HEK293 (cell line): Measurements from ENCODE around the gene PAX3.
A peak's percentile ranks its signal among the peaks of the same experiment; 100 is the strongest.

Experiments used
- KLF8 ChIP-seq: fragments of 450-650 bp; formaldehyde crosslinking; IDR thresholded peaks from 2 replicates; pipeline ENCODE4 v1.5.1; 2016; ENCODE audit warnings: missing biosample characterization, missing genetic modification characterization
- SP2 ChIP-seq: fragments of 450-650 bp; formaldehyde crosslinking; IDR thresholded peaks from 2 replicates; pipeline ENCODE4 v1.5.1; 2016; ENCODE audit warnings: missing biosample characterization, missing genetic modification characterization
- TRIM28 ChIP-seq: IDR thresholded peaks from 2 replicates; pipeline ENCODE4 v1.6.1; 2011; ENCODE audit warnings: low read length, control low read depth, borderline replicate concordance
- WT1 ChIP-seq: fragments of 450-650 bp; formaldehyde crosslinking; IDR thresholded peaks from 2 replicates; pipeline ENCODE4 v1.5.1; 2016; ENCODE audit warnings: missing biosample characterization, missing genetic modification characterization
- ZBTB20 ChIP-seq: fragments of 450-650 bp; formaldehyde crosslinking; IDR thresholded peaks from 2 replicates; pipeline ENCODE4 v1.5.1; 2016; ENCODE audit warnings: missing biosample characterization, missing genetic modification characterization
- ZEB2 ChIP-seq: fragments of 450-650 bp; formaldehyde crosslinking; IDR thresholded peaks from 2 replicates; pipeline ENCODE4 v1.5.1; 2016; ENCODE audit warnings: missing biosample characterization, missing genetic modification characterization
- ZNF19 ChIP-seq: fragments of 450-650 bp; formaldehyde crosslinking; IDR thresholded peaks from 2 replicates; pipeline ENCODE4; 2016; ENCODE audit warnings: missing biosample characterization, missing genetic modification characterization, low read depth
- ZNF202 ChIP-seq: fragments of 450-650 bp; formaldehyde crosslinking; IDR thresholded peaks from 2 replicates; pipeline ENCODE4 v1.5.1; 2016; ENCODE audit warnings: missing biosample characterization, missing genetic modification characterization, borderline replicate concordance
- ZNF561 ChIP-seq: fragments of 450-650 bp; IDR thresholded peaks from 2 replicates; pipeline ENCODE4 v1.5.1; 2018; ENCODE audit warnings: missing biosample characterization, missing genetic modification characterization, borderline replicate concordance
- ZSCAN16 ChIP-seq: fragments of 450-650 bp; formaldehyde crosslinking; IDR thresholded peaks from 2 replicates; pipeline ENCODE4 v1.5.1; 2016; ENCODE audit warnings: missing biosample characterization, missing genetic modification characterization
- ZSCAN23 ChIP-seq: fragments of 450-650 bp; formaldehyde crosslinking; IDR thresholded peaks from 2 replicates; pipeline ENCODE4 v1.5.1; 2016; ENCODE audit warnings: missing biosample characterization, missing genetic modification characterization
- TF ChIP-seq, protein P1 (sequence below): fragments of 450-650 bp; formaldehyde crosslinking; IDR thresholded peaks from 2 replicates; pipeline ENCODE4 v1.5.1; 2016; ENCODE audit warnings: missing biosample characterization, missing genetic modification characterization
- TF ChIP-seq, protein P2 (sequence below): fragments of 450-650 bp; formaldehyde crosslinking; IDR thresholded peaks from 2 replicates; pipeline ENCODE4 v1.5.1; 2016; ENCODE audit warnings: missing biosample characterization, missing genetic modification characterization
- TF ChIP-seq, protein P3 (sequence below): fragments of 450-650 bp; formaldehyde crosslinking; IDR thresholded peaks from 2 replicates; pipeline ENCODE4 v1.5.1; 2016; ENCODE audit warnings: missing biosample characterization, missing genetic modification characterization
- TF ChIP-seq, protein P4 (sequence below): fragments of 450-650 bp; formaldehyde crosslinking; IDR thresholded peaks from 2 replicates; pipeline ENCODE4 v1.5.1; 2016; ENCODE audit warnings: missing biosample characterization, missing genetic modification characterization
- TF ChIP-seq, protein P5 (sequence below): fragments of 450-650 bp; formaldehyde crosslinking; IDR thresholded peaks from 2 replicates; pipeline ENCODE4 v1.5.1; 2016; ENCODE audit warnings: missing biosample characterization, missing genetic modification characterization
- TF ChIP-seq, protein P6 (sequence below): fragments of 450-650 bp; formaldehyde crosslinking; optimal IDR thresholded peaks from 2 replicates; pipeline ENCODE3; 2016; ENCODE audit warnings: missing biosample characterization, mild to moderate bottlenecking, missing genetic modification characterization
- TF ChIP-seq, protein P7 (sequence below): fragments of 450-650 bp; IDR thresholded peaks from 2 replicates; pipeline ENCODE4 v1.5.1; 2018; ENCODE audit warnings: missing biosample characterization, missing genetic modification characterization
- TF ChIP-seq, protein P8 (sequence below): fragments of 450-650 bp; formaldehyde crosslinking; IDR thresholded peaks from 2 replicates; pipeline ENCODE4 v1.5.1; 2017; ENCODE audit warnings: missing biosample characterization, missing genetic modification characterization
- TF ChIP-seq, protein P9 (sequence below): fragments of 450-650 bp; formaldehyde crosslinking; IDR thresholded peaks from 2 replicates; pipeline ENCODE4 v1.5.1; 2016; ENCODE audit warnings: missing biosample characterization, missing genetic modification characterization

The PAX3 gene

DNA sequence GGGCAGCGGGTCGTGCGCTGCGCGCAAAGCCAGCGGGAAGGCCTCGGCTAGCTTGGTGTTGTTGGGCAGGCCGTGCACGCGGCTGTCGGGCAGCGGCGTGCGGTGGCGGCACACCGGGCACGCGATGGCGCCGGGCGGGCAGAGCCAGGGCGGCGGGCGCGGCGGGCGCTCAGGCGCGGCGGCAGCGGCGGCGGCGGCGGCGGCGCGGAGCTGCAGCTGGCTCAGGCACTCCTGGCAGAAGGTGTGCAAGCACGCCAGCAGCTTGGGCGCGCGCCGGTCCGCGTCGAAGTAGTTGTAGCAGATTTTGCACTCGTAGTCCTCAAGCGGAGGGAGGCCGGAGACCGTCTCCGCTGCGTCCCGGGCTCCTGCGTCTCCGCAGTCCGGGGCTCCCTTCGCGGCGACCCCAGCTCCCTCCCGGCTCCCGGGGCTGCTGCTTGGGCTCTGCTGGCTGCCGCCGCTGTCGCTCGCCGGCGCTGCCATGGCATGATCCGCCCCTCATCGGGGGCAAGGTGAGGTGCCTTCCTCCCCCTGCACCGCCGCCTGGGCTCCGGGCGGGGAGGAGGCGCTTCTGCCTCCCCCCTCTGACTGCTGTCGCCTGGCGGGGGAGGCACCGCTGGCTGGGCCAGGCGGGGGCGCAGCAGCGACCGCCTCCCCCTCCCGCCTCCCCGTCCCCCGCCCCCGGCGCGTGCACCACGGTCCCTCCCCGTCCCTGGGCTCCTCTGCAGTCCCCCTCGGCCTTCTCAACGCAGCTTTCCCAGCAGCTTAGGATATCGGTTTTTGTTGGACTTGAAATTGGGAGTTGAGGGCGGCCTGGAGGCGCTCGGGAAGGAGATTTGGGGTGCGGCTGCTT is 21.0 kb upstream of the PAX3 start (continued):
- TF ChIP-seq TRIM28 (no peak), ZNF19 (tag by site-specific recombination) (no peak), ZEB2 (tag by site-specific recombination) (peak; percentile 59), ZSCAN23 (tag by site-specific recombination) (no peak), ZNF202 (tag by site-specific recombination) (no peak), ZBTB20 (tag by site-specific recombination) (peak; percentile 88), ZSCAN16 (no peak), WT1 (no peak; the same call in 1 of the 2 replicates), SP2 (tag by site-specific recombination) (peak; percentile 30), ZNF561 (tag by site-specific recombination) (peak; percentile 52; the same call in 1 of the 2 replicates), KLF8 (tag by site-specific recombination) (peak; percentile 60; the same call in 1 of the 2 replicates)
- TF ChIP-seq, protein P1, sequence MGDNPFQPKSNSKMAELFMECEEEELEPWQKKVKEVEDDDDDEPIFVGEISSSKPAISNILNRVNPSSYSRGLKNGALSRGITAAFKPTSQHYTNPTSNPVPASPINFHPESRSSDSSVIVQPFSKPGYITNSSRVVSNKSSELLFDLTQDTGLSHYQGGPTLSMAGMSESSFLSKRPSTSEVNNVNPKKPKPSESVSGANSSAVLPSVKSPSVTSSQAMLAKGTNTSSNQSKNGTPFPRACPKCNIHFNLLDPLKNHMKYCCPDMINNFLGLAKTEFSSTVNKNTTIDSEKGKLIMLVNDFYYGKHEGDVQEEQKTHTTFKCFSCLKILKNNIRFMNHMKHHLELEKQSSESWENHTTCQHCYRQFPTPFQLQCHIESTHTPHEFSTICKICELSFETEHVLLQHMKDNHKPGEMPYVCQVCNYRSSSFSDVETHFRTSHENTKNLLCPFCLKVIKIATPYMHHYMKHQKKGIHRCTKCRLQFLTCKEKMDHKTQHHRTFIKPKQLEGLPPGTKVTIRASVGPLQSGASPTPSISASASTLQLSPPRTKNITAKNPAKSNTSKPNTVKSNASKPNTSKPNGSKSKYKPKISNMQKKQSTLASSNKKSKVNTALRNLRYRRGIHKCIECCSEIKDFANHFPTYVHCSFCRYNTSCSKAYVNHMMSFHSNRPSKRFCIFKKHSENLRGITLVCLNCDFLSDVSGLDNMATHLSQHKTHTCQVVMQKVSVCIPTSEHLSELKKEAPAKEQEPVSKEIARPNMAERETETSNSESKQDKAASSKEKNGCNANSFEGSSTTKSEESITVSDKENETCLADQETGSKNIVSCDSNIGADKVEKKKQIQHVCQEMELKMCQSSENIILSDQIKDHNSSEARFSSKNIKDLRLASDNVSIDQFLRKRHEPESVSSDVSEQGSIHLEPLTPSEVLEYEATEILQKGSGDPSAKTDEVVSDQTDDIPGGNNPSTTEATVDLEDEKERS (tag by site-specific recombination) = no peak
- TF ChIP-seq, protein P2, sequence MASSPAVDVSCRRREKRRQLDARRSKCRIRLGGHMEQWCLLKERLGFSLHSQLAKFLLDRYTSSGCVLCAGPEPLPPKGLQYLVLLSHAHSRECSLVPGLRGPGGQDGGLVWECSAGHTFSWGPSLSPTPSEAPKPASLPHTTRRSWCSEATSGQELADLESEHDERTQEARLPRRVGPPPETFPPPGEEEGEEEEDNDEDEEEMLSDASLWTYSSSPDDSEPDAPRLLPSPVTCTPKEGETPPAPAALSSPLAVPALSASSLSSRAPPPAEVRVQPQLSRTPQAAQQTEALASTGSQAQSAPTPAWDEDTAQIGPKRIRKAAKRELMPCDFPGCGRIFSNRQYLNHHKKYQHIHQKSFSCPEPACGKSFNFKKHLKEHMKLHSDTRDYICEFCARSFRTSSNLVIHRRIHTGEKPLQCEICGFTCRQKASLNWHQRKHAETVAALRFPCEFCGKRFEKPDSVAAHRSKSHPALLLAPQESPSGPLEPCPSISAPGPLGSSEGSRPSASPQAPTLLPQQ (tag by site-specific recombination) = 0 out of 2 replicates have a peak, but pooled peaks have one; percentile 12
- TF ChIP-seq, protein P3, sequence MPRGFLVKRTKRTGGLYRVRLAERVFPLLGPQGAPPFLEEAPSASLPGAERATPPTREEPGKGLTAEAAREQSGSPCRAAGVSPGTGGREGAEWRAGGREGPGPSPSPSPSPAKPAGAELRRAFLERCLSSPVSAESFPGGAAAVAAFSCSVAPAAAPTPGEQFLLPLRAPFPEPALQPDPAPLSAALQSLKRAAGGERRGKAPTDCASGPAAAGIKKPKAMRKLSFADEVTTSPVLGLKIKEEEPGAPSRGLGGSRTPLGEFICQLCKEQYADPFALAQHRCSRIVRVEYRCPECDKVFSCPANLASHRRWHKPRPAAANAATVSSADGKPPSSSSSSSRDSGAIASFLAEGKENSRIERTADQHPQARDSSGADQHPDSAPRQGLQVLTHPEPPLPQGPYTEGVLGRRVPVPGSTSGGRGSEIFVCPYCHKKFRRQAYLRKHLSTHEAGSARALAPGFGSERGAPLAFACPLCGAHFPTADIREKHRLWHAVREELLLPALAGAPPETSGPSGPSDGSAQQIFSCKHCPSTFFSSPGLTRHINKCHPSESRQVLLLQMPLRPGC (tag by site-specific recombination) = no peak
- TF ChIP-seq, protein P4, sequence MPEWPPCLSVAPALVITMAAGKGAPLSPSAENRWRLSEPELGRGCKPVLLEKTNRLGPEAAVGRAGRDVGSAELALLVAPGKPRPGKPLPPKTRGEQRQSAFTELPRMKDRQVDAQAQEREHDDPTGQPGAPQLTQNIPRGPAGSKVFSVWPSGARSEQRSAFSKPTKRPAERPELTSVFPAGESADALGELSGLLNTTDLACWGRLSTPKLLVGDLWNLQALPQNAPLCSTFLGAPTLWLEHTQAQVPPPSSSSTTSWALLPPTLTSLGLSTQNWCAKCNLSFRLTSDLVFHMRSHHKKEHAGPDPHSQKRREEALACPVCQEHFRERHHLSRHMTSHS (tag by site-specific recombination) = no peak
- TF ChIP-seq, protein P5, sequence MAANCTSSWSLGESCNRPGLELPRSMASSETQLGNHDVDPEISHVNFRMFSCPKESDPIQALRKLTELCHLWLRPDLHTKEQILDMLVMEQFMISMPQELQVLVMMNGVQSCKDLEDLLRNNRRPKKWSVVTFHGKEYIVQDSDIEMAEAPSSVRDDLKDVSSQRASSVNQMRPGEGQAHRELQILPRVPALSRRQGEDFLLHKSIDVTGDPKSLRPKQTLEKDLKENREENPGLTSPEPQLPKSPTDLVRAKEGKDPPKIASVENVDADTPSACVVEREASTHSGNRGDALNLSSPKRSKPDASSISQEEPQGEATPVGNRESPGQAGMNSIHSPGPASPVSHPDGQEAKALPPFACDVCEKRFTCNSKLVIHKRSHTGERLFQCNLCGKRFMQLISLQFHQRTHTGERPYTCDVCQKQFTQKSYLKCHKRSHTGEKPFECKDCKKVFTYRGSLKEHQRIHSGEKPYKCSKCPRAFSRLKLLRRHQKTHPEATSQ (tag by site-specific recombination) = 0 out of 2 replicates have a peak, but pooled peaks have one; percentile 62
- TF ChIP-seq, protein P6, sequence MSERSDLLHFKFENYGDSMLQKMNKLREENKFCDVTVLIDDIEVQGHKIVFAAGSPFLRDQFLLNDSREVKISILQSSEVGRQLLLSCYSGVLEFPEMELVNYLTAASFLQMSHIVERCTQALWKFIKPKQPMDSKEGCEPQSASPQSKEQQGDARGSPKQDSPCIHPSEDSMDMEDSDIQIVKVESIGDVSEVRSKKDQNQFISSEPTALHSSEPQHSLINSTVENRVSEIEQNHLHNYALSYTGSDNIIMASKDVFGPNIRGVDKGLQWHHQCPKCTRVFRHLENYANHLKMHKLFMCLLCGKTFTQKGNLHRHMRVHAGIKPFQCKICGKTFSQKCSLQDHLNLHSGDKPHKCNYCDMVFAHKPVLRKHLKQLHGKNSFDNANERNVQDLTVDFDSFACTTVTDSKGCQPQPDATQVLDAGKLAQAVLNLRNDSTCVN = peak; percentile 47
- TF ChIP-seq, protein P7, sequence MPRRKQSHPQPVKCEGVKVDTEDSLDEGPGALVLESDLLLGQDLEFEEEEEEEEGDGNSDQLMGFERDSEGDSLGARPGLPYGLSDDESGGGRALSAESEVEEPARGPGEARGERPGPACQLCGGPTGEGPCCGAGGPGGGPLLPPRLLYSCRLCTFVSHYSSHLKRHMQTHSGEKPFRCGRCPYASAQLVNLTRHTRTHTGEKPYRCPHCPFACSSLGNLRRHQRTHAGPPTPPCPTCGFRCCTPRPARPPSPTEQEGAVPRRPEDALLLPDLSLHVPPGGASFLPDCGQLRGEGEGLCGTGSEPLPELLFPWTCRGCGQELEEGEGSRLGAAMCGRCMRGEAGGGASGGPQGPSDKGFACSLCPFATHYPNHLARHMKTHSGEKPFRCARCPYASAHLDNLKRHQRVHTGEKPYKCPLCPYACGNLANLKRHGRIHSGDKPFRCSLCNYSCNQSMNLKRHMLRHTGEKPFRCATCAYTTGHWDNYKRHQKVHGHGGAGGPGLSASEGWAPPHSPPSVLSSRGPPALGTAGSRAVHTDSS (tag by site-specific recombination) = 0 out of 2 replicates have a peak, but pooled peaks have one; percentile 14
- TF ChIP-seq, protein P8, sequence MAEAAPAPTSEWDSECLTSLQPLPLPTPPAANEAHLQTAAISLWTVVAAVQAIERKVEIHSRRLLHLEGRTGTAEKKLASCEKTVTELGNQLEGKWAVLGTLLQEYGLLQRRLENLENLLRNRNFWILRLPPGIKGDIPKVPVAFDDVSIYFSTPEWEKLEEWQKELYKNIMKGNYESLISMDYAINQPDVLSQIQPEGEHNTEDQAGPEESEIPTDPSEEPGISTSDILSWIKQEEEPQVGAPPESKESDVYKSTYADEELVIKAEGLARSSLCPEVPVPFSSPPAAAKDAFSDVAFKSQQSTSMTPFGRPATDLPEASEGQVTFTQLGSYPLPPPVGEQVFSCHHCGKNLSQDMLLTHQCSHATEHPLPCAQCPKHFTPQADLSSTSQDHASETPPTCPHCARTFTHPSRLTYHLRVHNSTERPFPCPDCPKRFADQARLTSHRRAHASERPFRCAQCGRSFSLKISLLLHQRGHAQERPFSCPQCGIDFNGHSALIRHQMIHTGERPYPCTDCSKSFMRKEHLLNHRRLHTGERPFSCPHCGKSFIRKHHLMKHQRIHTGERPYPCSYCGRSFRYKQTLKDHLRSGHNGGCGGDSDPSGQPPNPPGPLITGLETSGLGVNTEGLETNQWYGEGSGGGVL = peak; percentile 94
- TF ChIP-seq, protein P9, sequence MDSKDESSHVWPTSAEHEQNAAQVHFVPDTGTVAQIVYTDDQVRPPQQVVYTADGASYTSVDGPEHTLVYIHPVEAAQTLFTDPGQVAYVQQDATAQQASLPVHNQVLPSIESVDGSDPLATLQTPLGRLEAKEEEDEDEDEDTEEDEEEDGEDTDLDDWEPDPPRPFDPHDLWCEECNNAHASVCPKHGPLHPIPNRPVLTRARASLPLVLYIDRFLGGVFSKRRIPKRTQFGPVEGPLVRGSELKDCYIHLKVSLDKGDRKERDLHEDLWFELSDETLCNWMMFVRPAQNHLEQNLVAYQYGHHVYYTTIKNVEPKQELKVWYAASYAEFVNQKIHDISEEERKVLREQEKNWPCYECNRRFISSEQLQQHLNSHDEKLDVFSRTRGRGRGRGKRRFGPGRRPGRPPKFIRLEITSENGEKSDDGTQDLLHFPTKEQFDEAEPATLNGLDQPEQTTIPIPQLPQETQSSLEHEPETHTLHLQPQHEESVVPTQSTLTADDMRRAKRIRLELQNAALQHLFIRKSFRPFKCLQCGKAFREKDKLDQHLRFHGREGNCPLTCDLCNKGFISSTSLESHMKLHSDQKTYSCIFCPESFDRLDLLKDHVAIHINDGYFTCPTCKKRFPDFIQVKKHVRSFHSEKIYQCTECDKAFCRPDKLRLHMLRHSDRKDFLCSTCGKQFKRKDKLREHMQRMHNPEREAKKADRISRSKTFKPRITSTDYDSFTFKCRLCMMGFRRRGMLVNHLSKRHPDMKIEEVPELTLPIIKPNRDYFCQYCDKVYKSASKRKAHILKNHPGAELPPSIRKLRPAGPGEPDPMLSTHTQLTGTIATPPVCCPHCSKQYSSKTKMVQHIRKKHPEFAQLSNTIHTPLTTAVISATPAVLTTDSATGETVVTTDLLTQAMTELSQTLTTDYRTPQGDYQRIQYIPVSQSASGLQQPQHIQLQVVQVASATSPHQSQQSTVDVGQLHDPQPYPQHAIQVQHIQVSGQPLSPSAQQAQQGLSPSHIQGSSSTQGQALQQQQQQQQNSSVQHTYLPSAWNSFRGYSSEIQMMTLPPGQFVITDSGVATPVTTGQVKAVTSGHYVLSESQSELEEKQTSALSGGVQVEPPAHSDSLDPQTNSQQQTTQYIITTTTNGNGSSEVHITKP (tag by site-specific recombination) = peak; percentile 34; the same call in 1 of the 2 replicates
